Dermis microvascular lymphatic vessel endothelial cell (primary cell): ENCODE results near the gene CDPF1. TPM values are rescaled to one million over a fixed set of nuclear protein-coding genes. Genes with fewer than 3 reads are reported as not detected.
"Not testable (repeated sequence)": the region's sequence is repeated elsewhere in the genome, so short reads cannot be mapped to it uniquely, and the experiment has no call there.

Experiments used
- DNase-seq, 2 donors: peaks; one replicate each; pipeline versions ENCODE4 v3.0.0 to v3.0.0-alpha.2; 2010; ENCODE audit warnings: low read depth in 2 of 2
- total RNA-seq: library from RNA; depleted of rRNA; stranded (reverse); fragments of >200 nt; gene quantifications from 2 replicates; pipeline ENCODE4 v1.2.1, GENCODE V29; 2014

Gene CDPF1
- total RNA-seq, 1 donor from 2014 or later: 8.0 TPM

DNA sequence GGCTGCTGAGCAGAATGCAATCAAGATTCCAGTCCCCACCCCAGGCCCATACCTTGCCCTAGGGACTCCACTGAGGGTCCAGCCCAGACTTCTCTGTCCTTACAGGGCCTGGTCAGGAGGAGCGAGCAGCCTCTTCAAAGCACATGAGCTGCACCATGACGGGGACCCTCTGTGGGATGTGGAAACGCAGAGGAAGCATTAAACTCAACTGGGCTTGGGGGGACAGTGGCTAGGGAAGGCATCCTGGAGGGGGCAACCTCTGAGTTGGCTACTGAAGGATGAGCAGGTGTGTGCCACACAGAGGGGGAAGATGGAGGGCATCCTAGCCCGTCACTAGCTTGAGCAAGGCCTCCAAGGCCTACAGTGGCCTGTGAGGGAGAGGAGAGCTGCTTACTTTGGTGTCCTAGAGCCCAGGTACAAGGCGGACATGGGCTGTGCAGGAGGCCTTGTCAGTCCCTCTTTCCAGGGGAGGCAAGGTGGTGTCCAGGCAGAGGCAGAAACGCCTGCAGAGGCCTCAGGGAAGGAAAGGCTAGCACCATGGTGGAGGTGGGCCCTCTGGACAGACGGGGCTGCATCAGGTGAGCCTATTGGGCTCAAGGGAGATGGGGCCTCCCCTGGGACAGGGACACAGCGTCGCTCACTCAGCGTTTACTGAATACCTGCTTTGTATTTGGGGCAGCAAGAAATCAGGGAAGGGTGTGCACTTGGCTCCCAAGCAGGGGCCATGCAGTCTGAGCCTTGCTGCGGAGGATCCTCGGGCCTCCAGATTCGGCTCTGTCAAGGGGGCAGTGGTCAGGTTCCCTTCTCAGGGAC lies 32.0 kb upstream of the CDPF1 start:
- DNase-seq: no peak

GRCh38 chr22:46280999-46281623 lies 31.0 kb upstream of the CDPF1 start:
- no peak for DNase-seq

- no peak for DNase-seq
These were observed 30.1 kb upstream of the CDPF1 start for GRCh38 chr22:46280063-46280817.

GRCh38 chr22:46278656-46279645 lies 28.9 kb upstream of the CDPF1 start:
- no peak for DNase-seq

GRCh38 chr22:46276563-46276962 lies 26.5 kb upstream of the CDPF1 start:
- DNase-seq: no peak

DNA sequence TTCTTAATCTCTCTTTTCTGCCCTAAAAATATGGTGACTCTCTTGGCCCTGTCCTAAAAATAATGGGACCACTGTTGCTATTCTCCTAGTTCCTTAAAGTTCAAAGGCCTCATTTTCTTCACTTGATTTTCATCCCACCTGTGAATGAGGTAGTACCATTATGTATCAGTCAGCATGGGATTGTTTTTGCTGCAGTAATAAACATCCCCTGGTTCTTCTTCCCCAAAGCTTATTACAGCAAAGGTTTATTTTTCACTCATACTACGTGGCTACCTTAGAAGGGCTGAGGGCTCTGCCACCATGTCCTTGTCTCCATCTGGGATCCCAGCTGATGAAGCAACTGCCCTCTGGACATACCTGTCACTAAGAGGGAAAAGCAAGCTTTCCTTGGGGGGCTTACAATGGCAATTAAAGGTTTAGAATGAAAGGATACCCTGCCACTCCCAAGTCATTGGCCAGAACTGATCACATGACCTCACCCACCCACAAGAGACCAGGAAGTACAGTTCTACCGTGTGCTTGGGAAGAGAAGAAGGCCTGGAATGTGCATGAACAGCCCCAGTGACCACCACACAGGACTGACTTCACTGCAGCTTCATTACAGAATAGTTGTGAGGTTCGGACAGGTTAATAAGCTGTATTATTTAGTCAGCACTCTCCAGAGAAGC lies 25.5 kb upstream of the CDPF1 start:
- no peak for DNase-seq

DNA sequence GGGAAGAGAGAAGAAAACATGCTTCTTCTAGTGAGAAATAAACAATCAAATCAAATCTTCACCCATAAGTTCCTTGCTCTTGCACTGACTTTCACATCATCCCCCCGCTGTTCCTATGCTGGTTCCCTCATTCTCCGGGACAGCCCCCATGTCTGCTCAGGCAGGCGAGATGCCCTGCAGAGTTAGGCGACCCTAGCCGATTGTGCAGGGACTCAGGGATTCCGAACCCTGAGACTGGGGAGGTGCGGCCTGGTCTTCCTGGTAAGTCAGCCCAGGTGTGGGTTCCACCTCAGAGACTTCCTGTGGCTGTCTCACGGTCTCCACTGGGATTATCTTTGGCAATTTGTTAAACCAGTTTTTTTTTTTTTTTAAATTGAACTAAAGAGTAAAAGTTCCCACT lies 24.3 kb upstream of the CDPF1 start:
- no peak for DNase-seq

DNA sequence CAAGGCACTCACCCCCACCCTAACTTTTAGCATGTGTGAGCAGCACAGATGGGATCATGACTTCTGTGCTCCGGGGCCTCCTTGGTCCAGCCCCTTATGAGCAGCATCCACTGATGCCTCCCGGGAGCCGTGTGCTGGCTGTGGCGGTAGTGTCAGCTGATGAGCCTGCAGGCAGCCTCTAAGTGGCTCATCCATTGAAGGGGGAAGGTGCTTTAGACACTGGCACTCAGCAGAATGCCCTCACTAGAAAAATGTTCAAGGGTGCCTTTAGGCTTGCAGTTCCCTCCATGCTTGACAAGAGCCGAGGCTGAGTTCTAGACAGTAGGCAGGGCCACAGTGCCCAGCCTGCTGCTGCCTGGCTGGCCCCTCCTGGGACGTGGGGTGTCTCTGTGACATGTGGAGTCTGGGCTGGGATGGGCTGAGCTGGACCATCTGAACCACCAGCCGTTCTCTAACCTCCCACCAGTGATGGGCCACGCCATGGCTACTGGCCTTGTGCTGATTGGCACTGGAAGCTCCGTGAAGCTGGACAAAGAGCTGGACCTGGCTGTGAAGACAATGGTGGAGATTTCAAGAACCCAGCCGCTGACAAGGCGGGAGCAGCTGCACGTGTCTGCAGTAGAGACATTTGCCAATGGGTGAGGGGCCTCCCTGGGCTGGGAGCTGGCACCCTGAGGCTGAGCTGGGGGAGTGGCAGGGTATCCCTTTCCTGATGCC lies 23.5 kb upstream of the CDPF1 start:
- no peak for DNase-seq

DNA sequence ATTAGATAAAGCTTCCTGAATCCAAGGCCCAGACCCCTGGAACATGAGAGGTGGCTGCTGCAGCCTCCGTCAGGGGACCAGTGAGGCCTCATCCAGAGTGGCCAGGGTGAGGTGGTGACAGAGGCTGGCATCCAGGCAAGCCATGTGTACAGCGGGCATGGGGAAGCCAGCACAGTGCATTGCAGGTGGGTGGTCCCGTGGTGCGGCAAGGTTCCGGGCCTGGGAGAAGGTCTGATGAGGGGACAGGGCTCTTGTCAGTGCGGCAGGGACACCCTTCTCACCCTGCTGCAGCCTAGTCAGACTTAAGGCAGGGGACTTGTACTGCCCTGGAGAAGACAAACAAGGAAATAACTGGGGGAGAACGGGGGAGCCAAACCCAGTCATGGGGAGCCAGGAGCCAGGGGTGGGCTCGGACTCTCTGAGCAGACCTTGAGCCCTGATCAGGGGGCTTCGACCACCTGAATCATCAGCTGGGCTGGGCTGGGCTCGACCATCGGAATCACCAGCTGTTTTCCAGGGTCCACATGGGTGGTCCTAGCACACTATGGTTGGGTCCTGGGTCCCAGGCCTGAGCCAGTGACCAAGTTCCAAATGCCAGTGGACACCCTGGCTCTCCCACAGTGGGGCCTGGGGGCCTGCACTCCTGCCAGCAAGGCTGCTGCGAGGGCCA lies 22.8 kb upstream of the CDPF1 start:
- DNase-seq: no peak

DNA sequence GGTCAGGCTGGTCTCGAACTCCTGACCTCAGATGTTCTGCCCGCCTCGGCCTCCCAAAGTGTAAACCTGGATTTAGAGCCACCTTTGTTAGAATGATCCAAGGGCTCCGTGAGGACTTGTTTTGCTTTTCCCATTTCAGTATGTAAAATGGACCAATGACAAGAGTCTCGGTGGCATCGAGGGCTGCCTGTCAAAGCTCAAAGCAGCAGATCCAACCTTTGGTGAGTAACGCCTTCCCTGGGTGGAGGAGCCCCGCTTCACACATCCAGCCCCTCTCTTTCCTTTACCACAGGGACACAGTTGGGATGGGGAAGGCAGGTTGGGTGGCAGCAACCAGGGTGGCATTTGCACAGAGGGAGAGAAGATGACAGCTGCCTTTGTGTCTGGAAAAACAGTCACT lies 22.1 kb upstream of the CDPF1 start:
- DNase-seq: no peak

DNA sequence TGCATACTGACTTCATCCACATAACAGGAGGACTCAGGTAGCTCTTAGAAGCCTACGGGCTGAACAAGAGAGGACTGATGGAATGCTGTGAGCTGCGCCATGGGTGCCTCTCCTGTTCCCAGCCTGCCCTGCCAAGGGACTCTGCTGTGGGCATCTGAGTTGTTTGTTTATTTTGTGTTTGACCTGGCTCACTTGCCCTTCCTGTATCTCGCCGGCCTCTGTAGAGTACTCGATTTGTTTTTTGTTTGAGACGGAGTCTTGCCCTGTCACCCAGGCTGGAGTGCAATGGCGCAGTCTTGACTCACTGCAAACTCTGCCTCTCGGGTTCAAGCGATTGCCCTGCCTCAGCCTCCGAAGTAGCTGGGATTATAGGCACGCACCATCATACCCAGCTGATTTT lies 19.5 kb upstream of the CDPF1 start:
- peak in 1 of 2 donors; percentile 11 for DNase-seq

DNA sequence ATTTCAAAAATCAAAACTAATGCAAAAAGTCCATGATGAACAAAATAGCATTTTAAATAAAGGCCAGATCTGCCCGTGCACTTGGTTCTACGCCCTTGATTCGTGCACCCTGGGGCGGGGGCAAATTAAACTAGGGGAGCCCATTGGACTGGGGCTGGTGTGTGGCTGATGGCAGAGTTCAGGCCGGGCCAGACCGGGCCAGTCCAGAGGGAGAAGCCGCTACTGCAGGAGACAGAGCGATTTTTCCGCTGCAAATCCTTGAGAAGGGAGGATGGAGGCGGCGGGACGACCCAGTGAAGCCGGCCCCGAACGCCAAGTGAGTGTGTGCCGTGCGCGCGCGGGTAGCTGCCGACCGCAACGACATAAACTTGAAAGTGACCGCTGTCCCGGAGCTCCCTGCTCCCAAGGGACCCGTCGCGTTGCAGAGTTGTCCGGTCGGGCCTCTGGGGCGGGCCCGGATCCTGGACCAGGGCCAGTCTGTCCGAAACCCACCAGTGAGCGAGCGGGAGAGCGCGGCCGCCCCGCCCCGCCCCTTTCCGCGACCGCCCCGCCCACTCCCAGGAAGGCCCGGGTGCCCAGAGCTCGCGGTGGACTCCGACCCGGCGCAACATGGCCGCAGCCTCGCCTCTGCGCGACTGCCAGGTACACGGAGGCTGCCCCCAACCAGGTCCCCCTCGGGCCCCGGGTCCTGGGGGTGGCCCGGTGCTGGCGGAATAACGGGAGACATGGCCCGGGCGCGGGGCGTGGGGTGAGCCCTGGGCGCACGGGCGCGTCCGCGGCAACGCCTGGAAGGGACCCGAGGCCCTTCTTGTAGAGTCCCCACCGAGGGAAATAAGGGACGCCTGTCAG lies 17.6 kb upstream of the CDPF1 start, which contains the start of gene TTC38:
TSS of gene TTC38 (plus strand) at position 578 of the 849 bp plus-strand sequence. CDS start at position 610, 32 bp downstream.
- peak; percentile 54 to 86 for DNase-seq

GRCh38 chr22:46265627-46266026 lies 15.5 kb upstream of the CDPF1 start:
- not testable (repeated sequence) for DNase-seq

DNA sequence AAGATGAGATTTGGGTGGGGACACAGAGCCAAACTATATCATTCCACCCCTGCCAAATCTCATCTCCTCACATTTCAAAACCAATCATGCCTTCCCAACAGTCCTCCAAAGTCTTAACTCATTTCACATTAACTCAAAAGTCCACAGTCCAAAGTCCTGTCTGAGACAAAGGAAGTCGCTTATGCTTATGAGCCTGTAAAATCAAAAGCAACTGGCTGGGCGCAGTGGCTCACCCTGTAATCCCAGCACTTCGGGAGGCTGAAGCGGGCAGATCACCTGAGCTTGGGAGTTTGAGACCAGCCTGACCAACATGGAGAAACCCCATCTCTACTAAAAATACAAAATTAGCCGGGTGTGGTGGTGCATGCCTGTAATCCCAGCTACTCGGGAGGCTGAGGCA lies 14.4 kb upstream of the CDPF1 start:
- DNase-seq: not testable (repeated sequence)

DNA sequence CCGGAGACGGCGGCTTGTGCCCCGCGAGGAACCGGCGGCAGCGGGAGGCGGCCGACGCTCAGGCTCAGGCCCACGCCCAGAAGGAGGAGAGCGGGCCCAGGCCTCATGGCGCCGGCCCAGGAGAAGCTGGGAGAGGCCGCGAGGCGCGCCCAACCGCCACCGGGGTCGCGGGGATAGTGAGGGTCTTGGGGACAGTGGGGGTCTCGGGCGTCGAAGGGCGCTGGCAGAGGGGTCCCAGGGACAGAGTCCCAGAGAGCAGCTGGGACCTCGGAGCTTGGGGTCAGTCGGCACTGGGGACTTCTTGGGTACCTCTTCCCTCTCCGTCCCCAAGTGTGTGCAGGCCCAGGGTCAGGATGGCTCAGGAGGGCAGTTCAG lies 13.1 kb upstream of the CDPF1 start, which contains the start of gene PKDREJ:
TSS of gene PKDREJ (minus strand) at position 128 of the 375 bp plus-strand sequence. CDS start at position 107, 21 bp downstream.
- DNase-seq: no peak

DNA sequence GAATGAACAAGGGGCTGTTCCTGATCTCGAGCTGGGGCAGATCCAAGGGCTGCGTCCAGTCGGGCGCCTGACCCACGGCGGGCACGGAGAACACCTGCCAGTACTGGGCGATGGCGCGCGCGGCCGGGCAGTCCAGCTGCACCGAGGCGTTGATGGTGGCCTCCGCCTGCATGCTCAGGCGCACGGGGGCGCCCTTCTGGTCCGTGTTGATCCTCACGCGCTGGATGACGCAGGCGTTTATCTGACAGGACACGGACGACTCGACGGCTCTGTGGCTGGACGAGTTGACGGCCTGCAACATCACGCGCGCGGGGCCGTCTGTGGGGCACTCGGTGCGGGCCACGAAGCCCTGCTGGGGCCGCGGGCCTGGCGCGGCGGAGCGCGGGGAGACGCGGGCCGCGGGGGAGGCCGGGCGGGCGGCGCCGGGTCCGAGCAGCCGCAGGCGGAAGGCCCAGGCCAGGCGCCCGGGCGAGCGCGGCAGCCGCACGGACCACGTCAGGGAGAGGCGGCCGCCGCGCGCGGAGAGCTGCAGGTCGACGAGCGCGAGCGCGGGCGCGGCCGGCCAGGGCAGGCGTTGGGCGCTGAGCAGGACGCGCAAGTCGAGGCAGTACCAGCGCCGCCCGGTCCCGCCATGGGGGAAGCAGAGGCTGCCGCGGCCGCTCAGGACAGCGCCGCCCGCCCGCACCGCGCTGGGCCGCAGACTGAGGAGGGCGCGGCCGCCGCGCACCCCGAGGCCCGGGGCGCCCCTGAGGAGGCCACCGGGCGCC lies 12.5 kb upstream of the CDPF1 start:
- peak; percentile 49 to 79 for DNase-seq

- no peak for DNase-seq
These were observed 9.9 kb upstream of the CDPF1 start for GRCh38 chr22:46260038-46260437.
